HepG2 (cell line): Measurements from ENCODE around the gene AARS1. TPM values are rescaled to one million over a fixed set of nuclear protein-coding genes. Genes with fewer than 3 reads are reported as not detected.

Source experiments
- HHEX ChIP-seq: IDR thresholded peaks from 2 replicates; pipeline ENCODE4 v1.6.1; 2016; ENCODE audit warnings: control low read depth
- NCOR1 ChIP-seq: fragments of 200-600 bp; sonication (generic); IDR thresholded peaks from 2 replicates; pipeline ENCODE4 v1.7.0; 2017; ENCODE audit warnings: antibody characterized with exemption, low read length, borderline replicate concordance
- NFE2L2 ChIP-seq: fragments of 150-350 bp; IDR thresholded peaks from 2 replicates; pipeline ENCODE4 v1.6.1; 2014; ENCODE audit warnings: low read length
- NR2F6 ChIP-seq, 2 experiments: IDR thresholded peaks; 2 replicates each; pipeline ENCODE4 v1.6.1; 2016; ENCODE audit warnings: antibody characterized with exemption in 1 of 2, mild to moderate bottlenecking in 1 of 2
- RBAK ChIP-seq: sonication (generic); formaldehyde crosslinking; IDR thresholded peaks from 2 replicates; pipeline ENCODE4 v1.5.1; 2020; ENCODE audit warnings: mild to moderate bottlenecking, missing genetic modification reagents
- SKIL ChIP-seq: sonication (generic); formaldehyde crosslinking; IDR thresholded peaks from 2 replicates; pipeline ENCODE4 v1.8.0; 2022; ENCODE audit warnings: missing genetic modification reagents, mild to moderate bottlenecking, moderate library complexity, borderline replicate concordance
- SMAD3 ChIP-seq: sonication (generic); formaldehyde crosslinking; IDR thresholded peaks from 2 replicates; pipeline ENCODE4 v1.4.0; 2020; ENCODE audit warnings: missing genetic modification reagents
- SOX6 ChIP-seq, 2 experiments: fragments of 450-650 bp in 1 of 2; sonication (generic) in 1 of 2; formaldehyde crosslinking in 1 of 2; IDR thresholded peaks; 2 replicates each; pipeline versions ENCODE4 v1.4.0 to v1.6.1; 2017 to 2020; ENCODE audit warnings: antibody characterized with exemption in 1 of 2, mild to moderate bottlenecking in 1 of 2, missing genetic modification reagents in 1 of 2
- TERF1 ChIP-seq: sonication (generic); formaldehyde crosslinking; IDR thresholded peaks from 2 replicates; pipeline ENCODE4 v1.8.0; 2022; ENCODE audit warnings: mild to moderate bottlenecking, missing genetic modification reagents, moderate library complexity
- ZBTB42 ChIP-seq: sonication (generic); formaldehyde crosslinking; IDR thresholded peaks from 2 replicates; pipeline ENCODE4 v1.5.0; 2020; ENCODE audit warnings: mild to moderate bottlenecking, missing genetic modification reagents
- ZNF124 ChIP-seq: sonication (generic); formaldehyde crosslinking; IDR thresholded peaks from 2 replicates; pipeline ENCODE4 v1.4.0; 2020; ENCODE audit warnings: missing genetic modification reagents
- ZNF205 ChIP-seq: IDR thresholded peaks from 2 replicates; pipeline ENCODE4 v1.6.1; 2018; ENCODE audit warnings: missing biosample characterization, missing genetic modification reagents
- ZNF234 ChIP-seq: sonication (generic); formaldehyde crosslinking; conservative IDR thresholded peaks from 2 replicates; pipeline ENCODE4 v1.5.1; 2020; ENCODE audit warnings: mild to moderate bottlenecking, missing genetic modification reagents
- ZNF337 ChIP-seq: sonication (generic); formaldehyde crosslinking; IDR thresholded peaks from 2 replicates; pipeline ENCODE4 v1.5.1; 2020; ENCODE audit warnings: missing genetic modification reagents, low read depth, mild to moderate bottlenecking, borderline replicate concordance
- ZNF33A ChIP-seq: sonication (generic); formaldehyde crosslinking; IDR thresholded peaks from 2 replicates; pipeline ENCODE4 v1.5.1; 2020; ENCODE audit warnings: missing genetic modification reagents, mild to moderate bottlenecking, moderate library complexity, borderline replicate concordance
- ZNF354B ChIP-seq: sonication (generic); formaldehyde crosslinking; IDR thresholded peaks from 2 replicates; pipeline ENCODE4 v1.8.0; 2022; ENCODE audit warnings: mild to moderate bottlenecking, missing genetic modification reagents
- ZNF431 ChIP-seq: sonication (generic); formaldehyde crosslinking; IDR thresholded peaks from 2 replicates; pipeline ENCODE4 v1.9.0; 2022; ENCODE audit warnings: missing genetic modification reagents, low read depth, mild to moderate bottlenecking, borderline replicate concordance
- ZNF562 ChIP-seq: sonication (generic); formaldehyde crosslinking; IDR thresholded peaks from 2 replicates; pipeline ENCODE4 v1.8.0; 2022; ENCODE audit warnings: missing genetic modification reagents, borderline replicate concordance
- ZNF724P ChIP-seq: sonication (generic); formaldehyde crosslinking; IDR thresholded peaks from 2 replicates; pipeline ENCODE4 v1.8.0; 2022; ENCODE audit warnings: missing genetic modification reagents, borderline replicate concordance
- ZNF790 ChIP-seq: sonication (generic); formaldehyde crosslinking; IDR thresholded peaks from 2 replicates; pipeline ENCODE4 v1.8.0; 2022; ENCODE audit warnings: missing genetic modification reagents, mild to moderate bottlenecking, borderline replicate concordance
- polyA plus RNA-seq, 8 experiments: library from polyadenylated mRNA; depleted of rRNA in 3 of 8; stranded (reverse) in 7 of 8; unstranded in 1 of 8; fragments of >200 nt; fragmentation: Illumina TruSeq in 4 of 8; extraction: Trizol in 4 of 8; gene quantifications; 2 replicates each; pipeline versions ENCODE4 v1.2.1 to v1.2.3, GENCODE V29; 2011 to 2016; ENCODE audit warnings: low read depth in 4 of 8, missing spikeins in 1 of 8, mixed read lengths in 1 of 8; ENCODE audit not compliant: insufficient read depth in 1 of 8
- total RNA-seq, 5 experiments: library from RNA; depleted of rRNA; stranded (reverse); fragments of >200 nt; fragmentation: Illumina TruSeq; extraction: Trizol; gene quantifications; 2 replicates each; pipeline ENCODE4 v1.2.3, GENCODE V29; 2016; ENCODE audit warnings: low read depth in 1 of 5
- TF ChIP-seq, protein P1 (sequence below), 2 experiments: sonication (generic) in 1 of 2; formaldehyde crosslinking in 1 of 2; IDR thresholded peaks; 2 replicates each; pipeline versions ENCODE4 v1.5.1 to v1.6.1; 2011 to 2020; ENCODE audit warnings: borderline replicate concordance in 1 of 2, low read depth in 1 of 2, low read length in 1 of 2, mild to moderate bottlenecking in 1 of 2, missing genetic modification reagents in 1 of 2, moderate library complexity in 1 of 2

The AARS1 gene
- total and polyA plus RNA-seq, 2 of the 13 experiments (the other 11 are each of a cell fraction or from before 2014, with no cell fraction given) = 107 to 132 TPM

DNA sequence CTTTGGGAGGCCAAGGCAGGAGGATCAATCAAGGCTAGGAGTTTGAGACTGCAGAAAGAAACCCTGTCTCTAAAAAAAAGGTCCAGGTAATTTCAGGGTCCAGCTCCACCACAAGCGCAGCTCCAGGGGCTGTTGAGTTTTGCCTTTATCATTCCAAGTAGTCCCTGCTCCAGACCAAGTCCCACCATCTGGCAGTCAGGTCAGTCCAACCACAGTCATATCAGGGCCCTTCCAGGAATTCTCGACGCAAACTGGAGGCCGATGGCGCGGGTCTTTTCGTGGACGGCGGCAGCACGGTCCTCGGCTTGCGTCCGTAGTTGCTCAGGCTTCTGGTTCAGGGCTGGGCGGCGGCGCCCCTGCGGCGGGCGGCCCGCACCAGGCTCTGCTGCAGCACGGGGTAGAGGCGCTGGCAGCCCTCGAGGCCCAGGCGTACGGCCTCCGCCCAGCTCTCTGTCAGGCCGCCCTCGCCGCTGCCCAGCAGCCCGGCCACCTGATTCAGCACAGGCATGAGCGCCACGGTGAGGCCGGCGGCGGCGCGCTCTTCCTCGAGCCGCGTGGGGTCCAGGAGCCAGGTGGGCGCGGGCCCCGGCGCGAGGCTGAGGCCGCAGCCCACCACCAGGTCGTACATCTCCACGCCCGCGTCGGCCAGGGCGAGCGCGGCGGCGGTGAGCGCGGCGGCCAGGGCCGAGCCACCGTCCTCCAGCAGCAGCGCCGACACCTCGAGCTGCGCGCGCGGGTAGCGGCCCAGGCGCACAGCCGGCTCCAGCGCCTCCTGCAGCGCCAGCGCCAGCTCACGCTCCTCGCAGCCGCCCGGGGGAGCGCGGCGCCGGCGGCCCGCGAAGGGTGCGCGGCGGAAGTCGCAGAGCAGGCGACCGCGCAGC lies 38.3 kb downstream of the AARS1 start (continued):
- peak; percentile 71; the same call in 1 of the 2 replicates for TF ChIP-seq ZNF234 (CRISPR knock-in tag)
- 0 out of 2 replicates have a peak, but pooled peaks have one; percentile 81 for TF ChIP-seq ZNF431 (CRISPR knock-in tag)
- no peak for TF ChIP-seq NFE2L2
- no peak for TF ChIP-seq ZNF124 (CRISPR knock-in tag)
- TF ChIP-seq SMAD3 (CRISPR knock-in tag) = no peak
- no peak for TF ChIP-seq NCOR1
- no peak for TF ChIP-seq ZNF562
- peak; percentile 58; the same call in 1 of the 2 replicates for TF ChIP-seq TERF1
- 0 out of 2 replicates have a peak, but pooled peaks have one; percentile 45 for TF ChIP-seq ZBTB42 (CRISPR knock-in tag)
- no peak for TF ChIP-seq RBAK (CRISPR knock-in tag)
- TF ChIP-seq ZNF790 (CRISPR knock-in tag) = no peak; the same call in 1 of the 2 replicates
- no peak for TF ChIP-seq HHEX (CRISPR knock-in tag)
- no peak for TF ChIP-seq SKIL (CRISPR knock-in tag)
- TF ChIP-seq NR2F6 (IDR thresholded peaks at IDR 0.05) = no peak
- TF ChIP-seq NR2F6 (CRISPR knock-in tag; IDR thresholded peaks at IDR 0.05) = no peak
- no peak for TF ChIP-seq ZNF354B (CRISPR knock-in tag)
- TF ChIP-seq ZNF337 (CRISPR knock-in tag) = no peak
- TF ChIP-seq ZNF724P (CRISPR knock-in tag) = no peak
- TF ChIP-seq ZNF33A = no peak
- TF ChIP-seq, protein P1, sequence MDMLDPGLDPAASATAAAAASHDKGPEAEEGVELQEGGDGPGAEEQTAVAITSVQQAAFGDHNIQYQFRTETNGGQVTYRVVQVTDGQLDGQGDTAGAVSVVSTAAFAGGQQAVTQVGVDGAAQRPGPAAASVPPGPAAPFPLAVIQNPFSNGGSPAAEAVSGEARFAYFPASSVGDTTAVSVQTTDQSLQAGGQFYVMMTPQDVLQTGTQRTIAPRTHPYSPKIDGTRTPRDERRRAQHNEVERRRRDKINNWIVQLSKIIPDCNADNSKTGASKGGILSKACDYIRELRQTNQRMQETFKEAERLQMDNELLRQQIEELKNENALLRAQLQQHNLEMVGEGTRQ (IDR thresholded peaks at IDR 0.05; ENCODE audit: low read depth, low read length) = no peak
- TF ChIP-seq, protein P1 (CRISPR knock-in tag; IDR thresholded peaks at IDR 0.05; ENCODE audit: borderline replicate concordance) = no peak
- TF ChIP-seq ZNF205 = peak; percentile 34; the same call in 1 of the 2 replicates
- no peak for TF ChIP-seq SOX6 (IDR thresholded peaks at IDR 0.05)
- TF ChIP-seq SOX6 (CRISPR knock-in tag; IDR thresholded peaks at IDR 0.05) = no peak; the same call in 1 of the 2 replicates
